ENCODE data around the gene HLA-DQB1. TPM values are rescaled to one million over a fixed set of nuclear protein-coding genes. Genes with fewer than 3 reads are reported as not detected.
"Not testable (repeated sequence)": the region's sequence is repeated elsewhere in the genome, so short reads cannot be mapped to it uniquely, and the experiment has no call there.

The HLA-DQB1 gene
- total and polyA plus RNA-seq, 12 donors: 6.2 to 81.2 (median 15.5) TPM

GRCh38 chr6:32637219-32637880 is 29.1 kb downstream of the HLA-DQB1 start, which contains the start of gene HLA-DQA1:
Gene HLA-DQA1 (plus strand): TSS chr6:32637406. CDS start chr6:32637459, 53 bp downstream.
- ATAC-seq (peak in 7 of 8 donors; percentile 52 to 96 (median 92)), DNase-seq (peak in 1 of 2 donors; percentile 20)
- peak within 1 kb of the TSS in 9 of 10 donors; percentile 2 to 44 (median 28) for H3K4me3 ChIP-seq
- H3K9me3 ChIP-seq: no peaks in the 10 kb centered on the region
- WGBS, 2 donors: 40 to 54% methylated on average over 7 of the region's 7 CpGs
- H3K27ac ChIP-seq: peak within 1 kb of the TSS in 6 of 10 donors; percentile 10 to 74 (median 50)
- H3K27me3 ChIP-seq: peaks cover 0 to 15% (median 0%) of the 10 kb centered on the region in 7 donors
- H3K36me3 ChIP-seq: no peaks in the 10 kb centered on the region
- no peak for TF ChIP-seq CTCF (IDR thresholded peaks at IDR 0.05)
- H3K4me1 ChIP-seq: no peaks in the 10 kb centered on the region
- intact Hi-C loops (cut with DNase I): no loop called here

GRCh38 chr6:32635526-32636123 is 30.8 kb downstream of the HLA-DQB1 start:
- no peak for TF ChIP-seq CTCF (IDR thresholded peaks at IDR 0.05)
- no peak for DNase-seq
- ATAC-seq: no peak
- Histone ChIP-seq H3K9me3 (no peaks in the 10 kb centered on the region), H3K27ac (no peak overlapping the region), H3K36me3 (no peaks in the 10 kb centered on the region), H3K27me3 (peaks cover 0 to 15% (median 0%) of the 10 kb centered on the region in 7 donors), H3K4me1 (no peaks in the 10 kb centered on the region), H3K4me3 (no peak overlapping the region)
- intact Hi-C loops (cut with DNase I): no loop called here
- WGBS, 2 donors: 17 to 21% methylated on average over 2 of the region's 2 CpGs

GRCh38 chr6:32629793-32630192 is 36.7 kb downstream of the HLA-DQB1 start:
- not testable (repeated sequence) for ATAC-seq, H3K4me1 ChIP-seq, H3K9me3 ChIP-seq, H3K36me3 ChIP-seq, DNase-seq, H3K4me3 ChIP-seq, H3K27ac ChIP-seq, H3K27me3 ChIP-seq
- intact Hi-C loops (cut with DNase I): loop anchor here in 3 of 10 donors (5.0 to 10.0 kb wide), 3 partner anchors 38 to 65 kb away; partner anchors contain the start of gene HLA-DQB1 (in 1 of the 3)
- 64% methylated on average over 2 of the region's 13 CpGs for WGBS, 2 donors

- 25 to 27% methylated on average over 3 of the region's 3 CpGs for WGBS, 2 donors
Observed at GRCh38 chr6:32627831-32628230, 38.6 kb downstream of the HLA-DQB1 start.

More at GRCh38 chr6:32627831-32628230, 38.6 kb downstream of the HLA-DQB1 start:
- Histone ChIP-seq H3K4me3 (no peak overlapping the region), H3K36me3 (no peaks in the 10 kb centered on the region), H3K27ac (peak overlapping the region in 3 of 10 donors; percentile 41 to 58 (median 42)), H3K4me1 (peaks cover 0 to 11% (median 0%) of the 10 kb centered on the region in 9 donors), H3K27me3 (peaks cover 0 to 8% (median 0%) of the 10 kb centered on the region in 7 donors), H3K9me3 (peaks cover 0 to 6% (median 0%) of the 10 kb centered on the region in 11 donors)
- intact Hi-C loops (cut with DNase I): loop anchor here in 2 of 10 donors (10.0 kb wide), 2 partner anchors 57 to 67 kb away; no protein-coding TSS in a partner anchor
- DNase-seq (peak in 1 of 2 donors; percentile 48), ATAC-seq (peak in 5 of 8 donors; percentile 60 to 78 (median 66))
- no peak for TF ChIP-seq CTCF (IDR thresholded peaks at IDR 0.05)

Measured in heart right ventricle (tissue), 16 donors.